ENCODE results near the gene CCSER2. TPM values are rescaled to one million over a fixed set of nuclear protein-coding genes. Genes with fewer than 3 reads are reported as not detected.

CCSER2 gene
- total and polyA plus RNA-seq, 4 donors = 23.1 to 111 (median 59.4) TPM

- no peaks in the 10 kb centered on the region for H3K9me3 ChIP-seq (ENCODE audit: control insufficient read depth, low read length)
- 87 to 92% methylated on average over 2 of the region's 2 CpGs for WGBS, 2 donors
- H3K4me3 ChIP-seq (ENCODE audit: low read length in 2 of 2) = no peak overlapping the region
- no peaks in the 10 kb centered on the region for H3K27me3 ChIP-seq (ENCODE audit: control insufficient read depth in 1 of 2, insufficient read depth in 2 of 2, low read length in 1 of 2)
- peaks cover 4 to 11% of the 10 kb centered on the region in 2 donors for H3K4me1 ChIP-seq (ENCODE audit: control insufficient read depth in 1 of 2, insufficient read depth in 2 of 2, low read length in 2 of 2)
- ATAC-seq (ENCODE audit: low FRiP score) (no peak), DNase-seq (no peak)
- no peak overlapping the region for H3K27ac ChIP-seq (ENCODE audit: low read depth in 1 of 2, low read length in 2 of 2)
- no peaks in the 10 kb centered on the region for H3K36me3 ChIP-seq (ENCODE audit: control insufficient read depth in 1 of 2, insufficient read depth in 2 of 2, low read length in 1 of 2)
- intact Hi-C loops (cut with DNase I) = no loop called here
Observed at GRCh38 chr10:84292502-84292901, 35.9 kb upstream of the CCSER2 start.

- WGBS, 2 donors = 86 to 88% methylated on average over 1 of the region's 1 CpG
- H3K4me1 ChIP-seq (ENCODE audit: control insufficient read depth in 1 of 2, insufficient read depth in 2 of 2, low read length in 2 of 2) = peaks cover 4 to 11% of the 10 kb centered on the region in 2 donors
- ATAC-seq (ENCODE audit: low FRiP score) = no peak
- no peak overlapping the region for H3K27ac ChIP-seq (ENCODE audit: low read depth in 1 of 2, low read length in 2 of 2)
- intact Hi-C loops (cut with DNase I) = no loop called here
- no peaks in the 10 kb centered on the region for H3K9me3 ChIP-seq (ENCODE audit: control insufficient read depth, low read length)
- no peak for DNase-seq
- no peaks in the 10 kb centered on the region for H3K36me3 ChIP-seq (ENCODE audit: control insufficient read depth in 1 of 2, insufficient read depth in 2 of 2, low read length in 1 of 2)
- no peak overlapping the region for H3K4me3 ChIP-seq (ENCODE audit: low read length in 2 of 2)
- no peaks in the 10 kb centered on the region for H3K27me3 ChIP-seq (ENCODE audit: control insufficient read depth in 1 of 2, insufficient read depth in 2 of 2, low read length in 1 of 2)
Observed at GRCh38 chr10:84293171-84293570, 35.2 kb upstream of the CCSER2 start.

GRCh38 chr10:84293574-84294016 lies 34.8 kb upstream of the CCSER2 start:
- H3K36me3 ChIP-seq (ENCODE audit: control insufficient read depth in 1 of 2, insufficient read depth in 2 of 2, low read length in 1 of 2) = no peaks in the 10 kb centered on the region
- intact Hi-C loops (cut with DNase I) = no loop called here
- H3K27me3 ChIP-seq (ENCODE audit: control insufficient read depth in 1 of 2, insufficient read depth in 2 of 2, low read length in 1 of 2) = no peaks in the 10 kb centered on the region
- peaks cover 4 to 11% of the 10 kb centered on the region in 2 donors for H3K4me1 ChIP-seq (ENCODE audit: control insufficient read depth in 1 of 2, insufficient read depth in 2 of 2, low read length in 2 of 2)
- 68% methylated on average over 4 of the region's 4 CpGs for WGBS, 2 donors
- no peak overlapping the region for H3K27ac ChIP-seq (ENCODE audit: low read depth in 1 of 2, low read length in 2 of 2)
- DNase-seq (no peak), ATAC-seq (ENCODE audit: low FRiP score) (no peak)
- H3K9me3 ChIP-seq (ENCODE audit: control insufficient read depth, low read length) = no peaks in the 10 kb centered on the region
- no peak overlapping the region for H3K4me3 ChIP-seq (ENCODE audit: low read length in 2 of 2)

GRCh38 chr10:84294766-84295447 lies 33.5 kb upstream of the CCSER2 start:
- WGBS, 2 donors = 31 to 45% methylated on average over 1 of the region's 1 CpG
- intact Hi-C loops (cut with DNase I) = no loop called here
- Histone ChIP-seq H3K9me3 (ENCODE audit: control insufficient read depth, low read length) (no peaks in the 10 kb centered on the region), H3K4me1 (ENCODE audit: control insufficient read depth in 1 of 2, insufficient read depth in 2 of 2, low read length in 2 of 2) (peaks cover 4 to 11% of the 10 kb centered on the region in 2 donors), H3K27ac (ENCODE audit: low read depth in 1 of 2, low read length in 2 of 2) (peak overlapping the region; percentile 90 to 91), H3K4me3 (ENCODE audit: low read length in 2 of 2) (no peak overlapping the region), H3K36me3 (ENCODE audit: control insufficient read depth in 1 of 2, insufficient read depth in 2 of 2, low read length in 1 of 2) (no peaks in the 10 kb centered on the region), H3K27me3 (ENCODE audit: control insufficient read depth in 1 of 2, insufficient read depth in 2 of 2, low read length in 1 of 2) (no peaks in the 10 kb centered on the region)
- DNase-seq = no peak
- peak; percentile 40 for ATAC-seq (ENCODE audit: low FRiP score)

GRCh38 chr10:84296091-84296981 lies 32.1 kb upstream of the CCSER2 start:
- intact Hi-C loops (cut with DNase I) = loop anchor here in 1 of 2 donors (1.0 kb wide), 1 partner anchor 32 kb away; the partner anchor contains the start of gene CCSER2
- no peak overlapping the region for H3K4me3 ChIP-seq (ENCODE audit: low read length in 2 of 2)
- H3K27me3 ChIP-seq (ENCODE audit: control insufficient read depth in 1 of 2, insufficient read depth in 2 of 2, low read length in 1 of 2) = no peaks in the 10 kb centered on the region
- H3K36me3 ChIP-seq (ENCODE audit: control insufficient read depth in 1 of 2, insufficient read depth in 2 of 2, low read length in 1 of 2) = no peaks in the 10 kb centered on the region
- DNase-seq = peak in 1 of 2 donors; percentile 70
- H3K9me3 ChIP-seq (ENCODE audit: control insufficient read depth, low read length) = no peaks in the 10 kb centered on the region
- WGBS, 2 donors = 26 to 32% methylated on average over 10 of the region's 10 CpGs
- ATAC-seq (ENCODE audit: low FRiP score) = peak; percentile 77
- peaks cover 4 to 11% of the 10 kb centered on the region in 2 donors for H3K4me1 ChIP-seq (ENCODE audit: control insufficient read depth in 1 of 2, insufficient read depth in 2 of 2, low read length in 2 of 2)
- H3K27ac ChIP-seq (ENCODE audit: low read depth in 1 of 2, low read length in 2 of 2) = peak overlapping the region in 1 of 2 donors; percentile 55

GRCh38 chr10:84298057-84298456 lies 30.3 kb upstream of the CCSER2 start:
- H3K4me3 ChIP-seq (ENCODE audit: low read length in 2 of 2) = no peak overlapping the region
- intact Hi-C loops (cut with DNase I) = no loop called here
- no peak overlapping the region for H3K27ac ChIP-seq (ENCODE audit: low read depth in 1 of 2, low read length in 2 of 2)
- peaks cover 4 to 11% of the 10 kb centered on the region in 2 donors for H3K4me1 ChIP-seq (ENCODE audit: control insufficient read depth in 1 of 2, insufficient read depth in 2 of 2, low read length in 2 of 2)
- ATAC-seq (ENCODE audit: low FRiP score) = no peak
- DNase-seq = no peak
- no peaks in the 10 kb centered on the region for H3K36me3 ChIP-seq (ENCODE audit: control insufficient read depth in 1 of 2, insufficient read depth in 2 of 2, low read length in 1 of 2)
- H3K27me3 ChIP-seq (ENCODE audit: control insufficient read depth in 1 of 2, insufficient read depth in 2 of 2, low read length in 1 of 2) = no peaks in the 10 kb centered on the region
- no peaks in the 10 kb centered on the region for H3K9me3 ChIP-seq (ENCODE audit: control insufficient read depth, low read length)
- WGBS, 2 donors = 93 to 96% methylated on average over 3 of the region's 3 CpGs

- intact Hi-C loops (cut with DNase I) = no loop called here
- 63 to 66% methylated on average over 2 of the region's 2 CpGs for WGBS, 2 donors
- ATAC-seq (ENCODE audit: low FRiP score) = no peak
- Histone ChIP-seq H3K36me3 (ENCODE audit: control insufficient read depth in 1 of 2, insufficient read depth in 2 of 2, low read length in 1 of 2) (no peaks in the 10 kb centered on the region), H3K4me3 (ENCODE audit: low read length in 2 of 2) (no peak overlapping the region), H3K9me3 (ENCODE audit: control insufficient read depth, low read length) (no peaks in the 10 kb centered on the region), H3K27me3 (ENCODE audit: control insufficient read depth in 1 of 2, insufficient read depth in 2 of 2, low read length in 1 of 2) (no peaks in the 10 kb centered on the region), H3K4me1 (ENCODE audit: control insufficient read depth in 1 of 2, insufficient read depth in 2 of 2, low read length in 2 of 2) (no peaks in the 10 kb centered on the region), H3K27ac (ENCODE audit: low read depth in 1 of 2, low read length in 2 of 2) (no peak overlapping the region)
- DNase-seq = no peak
Observed at GRCh38 chr10:84302223-84302622, 26.2 kb upstream of the CCSER2 start.

GRCh38 chr10:84306751-84307384 lies 21.5 kb upstream of the CCSER2 start:
- no peak overlapping the region for H3K27ac ChIP-seq (ENCODE audit: low read depth in 1 of 2, low read length in 2 of 2)
- no peak for DNase-seq

More at GRCh38 chr10:84306751-84307384, 21.5 kb upstream of the CCSER2 start:
- intact Hi-C loops (cut with DNase I) = no loop called here
- ATAC-seq (ENCODE audit: low FRiP score) = no peak
- H3K27me3 ChIP-seq (ENCODE audit: control insufficient read depth in 1 of 2, insufficient read depth in 2 of 2, low read length in 1 of 2) = no peaks in the 10 kb centered on the region
- 81 to 82% methylated on average over 4 of the region's 4 CpGs for WGBS, 2 donors
- no peaks in the 10 kb centered on the region for H3K4me1 ChIP-seq (ENCODE audit: control insufficient read depth in 1 of 2, insufficient read depth in 2 of 2, low read length in 2 of 2)
- no peaks in the 10 kb centered on the region for H3K9me3 ChIP-seq (ENCODE audit: control insufficient read depth, low read length)
- H3K36me3 ChIP-seq (ENCODE audit: control insufficient read depth in 1 of 2, insufficient read depth in 2 of 2, low read length in 1 of 2) = no peaks in the 10 kb centered on the region
- no peak overlapping the region for H3K4me3 ChIP-seq (ENCODE audit: low read length in 2 of 2)

All from aorta (tissue), 5 donors.